EL (cell line): ENCODE results near the gene RNF186.
A peak's percentile ranks its signal among the peaks of the same experiment; 100 is the strongest.
"Not testable (repeated sequence)": the region's sequence is repeated elsewhere in the genome, so short reads cannot be mapped to it uniquely, and the experiment has no call there.

ENCODE experiments used
- DNase-seq: peaks from one replicate; pipeline ENCODE4 v3.0.0-alpha.2; 2016

Gene RNF186

DNA sequence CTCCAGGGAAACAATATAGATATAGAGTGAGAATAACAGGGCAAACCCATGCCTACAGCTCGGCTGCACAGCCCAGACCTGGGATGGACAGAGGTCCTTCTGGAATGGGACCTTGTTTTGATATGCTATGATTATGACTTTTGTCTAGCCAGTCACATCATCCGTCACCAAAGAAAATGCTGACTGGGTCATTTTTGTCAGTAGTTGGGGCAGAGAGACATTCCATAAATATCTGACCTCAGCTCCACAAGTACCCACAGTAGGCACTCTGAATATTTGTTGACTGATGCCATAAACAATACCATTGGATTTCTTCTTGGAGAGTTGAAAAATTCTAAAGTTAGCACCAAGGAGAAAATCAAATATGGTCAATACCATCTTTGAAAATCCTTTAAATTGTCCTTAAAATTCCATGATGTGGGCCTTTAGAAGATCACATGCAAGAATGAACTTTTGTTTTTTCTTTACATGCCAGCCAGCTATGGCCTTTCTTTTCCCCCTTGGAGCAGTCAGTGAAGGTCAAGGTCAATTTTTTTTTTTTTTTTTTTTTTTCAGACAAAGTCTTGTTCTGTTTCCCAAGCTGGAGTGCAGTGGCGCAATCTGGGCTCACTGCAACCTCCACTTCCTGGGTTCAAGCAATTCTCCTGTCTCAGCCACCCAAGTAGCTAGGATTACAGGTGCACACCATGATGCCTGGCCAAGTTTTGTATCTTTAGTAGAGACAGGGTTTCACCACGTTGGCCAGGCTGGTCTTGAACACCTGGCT, 22.7 kb downstream of the RNF186 start:
- peak; percentile 28 for DNase-seq

GRCh38 chr1:19790061-19790975, 24.8 kb downstream of the RNF186 start:
- not testable (repeated sequence) for DNase-seq

DNA sequence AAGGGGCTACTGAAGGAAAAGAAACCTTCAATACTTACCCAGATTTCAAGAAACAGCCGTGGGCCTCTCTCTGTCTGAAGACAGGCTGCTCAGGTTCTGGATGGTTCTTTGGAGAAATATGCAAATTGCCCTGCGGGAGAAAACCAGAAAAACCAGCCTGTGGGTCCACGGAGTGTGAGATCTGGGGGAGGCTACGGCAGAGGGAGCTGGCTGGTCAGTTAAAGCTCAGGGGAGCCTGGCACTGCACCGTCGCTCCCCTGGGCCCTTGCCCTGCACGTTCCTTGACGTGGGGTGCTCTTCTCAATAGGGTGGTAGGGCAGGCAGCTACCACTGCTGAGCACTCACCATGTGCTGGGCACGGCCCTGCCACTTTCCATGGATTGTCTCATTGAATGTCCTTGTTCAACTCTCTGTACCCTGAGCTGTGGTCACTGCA, 28.1 kb downstream of the RNF186 start:
- no peak for DNase-seq

DNA sequence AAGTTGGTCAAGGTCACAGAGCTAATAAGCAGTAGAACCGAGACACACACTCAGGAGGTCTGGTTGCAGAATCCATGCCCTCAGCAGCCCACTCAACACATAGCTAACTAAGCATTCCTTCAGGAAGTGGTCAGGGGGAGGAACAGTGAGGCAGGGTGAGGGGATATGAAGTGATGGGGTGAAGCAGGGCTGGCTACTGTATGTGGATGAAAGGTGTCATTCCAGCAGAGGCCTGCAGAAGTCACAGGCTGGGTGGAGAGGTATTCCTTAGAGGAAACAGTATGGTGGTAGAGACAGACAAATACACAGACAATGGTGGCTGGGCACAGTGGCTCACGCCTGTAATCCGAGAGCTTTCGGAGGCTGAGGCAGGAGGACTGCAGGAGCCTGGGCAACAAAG, 29.4 kb downstream of the RNF186 start:
- no peak for DNase-seq

DNA sequence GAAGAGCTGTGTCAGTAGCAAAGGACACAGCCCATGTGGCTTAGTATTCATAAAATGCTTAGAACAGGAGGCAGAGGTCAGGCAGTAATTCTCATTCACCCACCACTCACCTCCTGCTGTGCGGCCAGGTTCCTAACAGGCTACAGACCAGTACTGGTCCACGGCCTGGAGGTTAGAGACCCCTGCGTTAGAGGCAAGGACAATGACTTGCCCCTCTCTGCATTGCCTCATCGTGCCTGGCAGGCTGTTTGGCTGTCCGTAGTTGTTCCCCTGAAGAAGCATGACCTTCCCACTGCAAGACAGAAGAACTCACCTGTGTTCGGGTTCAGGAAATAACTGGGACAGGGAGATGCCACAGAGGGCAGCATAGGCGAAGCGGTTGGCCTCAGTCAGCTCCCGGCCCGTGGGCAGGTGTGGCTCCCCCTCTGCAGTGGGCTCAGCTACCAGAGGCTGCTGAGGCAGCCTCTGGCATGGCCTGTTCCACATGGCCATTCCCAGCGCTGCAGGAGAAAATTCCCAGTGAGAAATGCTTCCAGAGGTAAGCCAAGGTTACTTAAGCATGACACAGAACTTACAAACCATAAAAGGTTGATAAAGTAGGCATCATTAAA, 34.7 kb downstream of the RNF186 start:
- no peak for DNase-seq

- DNase-seq, result no peak
Measured at GRCh38 chr1:19776933-19777332, 38.1 kb downstream of the RNF186 start.

GRCh38 chr1:19776287-19776686, 38.8 kb downstream of the RNF186 start:
- DNase-seq, result no peak

DNA sequence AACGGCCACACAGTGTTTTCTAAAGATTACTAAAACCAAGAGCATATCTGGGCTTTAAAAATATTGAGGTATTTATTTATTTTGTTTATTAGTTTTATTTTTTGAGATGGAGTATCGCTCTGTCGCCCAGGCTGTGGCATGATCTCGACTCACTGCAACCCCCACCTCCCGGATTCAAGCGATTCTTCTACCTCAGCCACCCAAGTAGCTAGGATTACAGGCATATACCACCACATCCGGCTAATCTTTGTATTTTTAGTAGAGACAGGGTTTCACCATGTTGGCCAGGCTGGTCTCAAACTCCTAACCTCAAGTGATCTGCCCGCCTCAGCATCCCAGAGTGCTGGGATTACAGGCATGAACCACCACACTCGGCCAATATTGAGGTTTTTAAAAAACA, 39.3 kb downstream of the RNF186 start:
- DNase-seq, result no peak

DNA sequence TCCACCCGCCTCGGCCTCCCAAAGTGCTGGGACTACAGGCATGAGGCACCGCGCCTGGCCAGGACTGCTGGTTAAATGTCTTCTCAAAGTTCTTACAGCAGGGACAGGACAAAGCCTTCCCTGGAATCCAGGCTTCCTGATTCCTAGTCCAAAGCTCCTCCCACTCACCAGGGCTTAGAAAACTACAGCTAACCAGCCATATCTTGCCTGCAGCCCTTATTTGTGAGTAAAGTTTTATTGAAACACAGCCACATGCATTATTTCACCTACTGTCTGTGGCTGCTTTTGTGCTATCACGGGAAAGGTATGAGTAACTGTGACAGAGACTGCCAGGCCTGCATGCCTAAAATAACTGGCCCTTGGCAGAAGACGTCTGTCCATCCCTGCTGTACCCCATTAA, 39.8 kb downstream of the RNF186 start:
- peak; percentile 41 for DNase-seq

GRCh38 chr1:19774180-19774785, 40.8 kb downstream of the RNF186 start:
- no peak for DNase-seq

GRCh38 chr1:19773485-19773884, 41.6 kb downstream of the RNF186 start:
- no peak for DNase-seq

GRCh38 chr1:19772053-19772452, 43.0 kb downstream of the RNF186 start:
- DNase-seq, result no peak

DNA sequence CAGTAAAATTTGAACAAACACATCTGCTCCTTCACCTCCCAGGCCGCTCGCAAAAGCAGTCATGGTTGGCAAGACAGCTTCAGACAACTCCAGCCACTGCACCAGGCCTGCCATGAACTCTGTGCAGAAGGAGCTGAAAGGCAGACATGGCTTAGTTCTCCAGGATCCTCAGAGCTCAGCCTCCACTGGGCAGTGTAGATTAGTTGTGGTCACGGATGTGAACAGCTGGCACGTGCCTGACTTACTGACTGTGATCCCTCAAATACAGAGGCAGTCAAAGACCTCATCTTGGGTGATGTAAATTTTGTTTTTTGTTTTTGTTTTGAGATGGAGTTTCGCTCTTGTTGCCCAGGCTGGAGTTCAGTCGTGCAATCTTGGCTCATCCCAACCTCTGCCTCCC, 43.7 kb downstream of the RNF186 start:
- no peak for DNase-seq

GRCh38 chr1:19770436-19771190, 44.5 kb downstream of the RNF186 start:
- no peak for DNase-seq

- DNase-seq, result no peak
Measured at GRCh38 chr1:19769211-19769932, 45.7 kb downstream of the RNF186 start.

DNA sequence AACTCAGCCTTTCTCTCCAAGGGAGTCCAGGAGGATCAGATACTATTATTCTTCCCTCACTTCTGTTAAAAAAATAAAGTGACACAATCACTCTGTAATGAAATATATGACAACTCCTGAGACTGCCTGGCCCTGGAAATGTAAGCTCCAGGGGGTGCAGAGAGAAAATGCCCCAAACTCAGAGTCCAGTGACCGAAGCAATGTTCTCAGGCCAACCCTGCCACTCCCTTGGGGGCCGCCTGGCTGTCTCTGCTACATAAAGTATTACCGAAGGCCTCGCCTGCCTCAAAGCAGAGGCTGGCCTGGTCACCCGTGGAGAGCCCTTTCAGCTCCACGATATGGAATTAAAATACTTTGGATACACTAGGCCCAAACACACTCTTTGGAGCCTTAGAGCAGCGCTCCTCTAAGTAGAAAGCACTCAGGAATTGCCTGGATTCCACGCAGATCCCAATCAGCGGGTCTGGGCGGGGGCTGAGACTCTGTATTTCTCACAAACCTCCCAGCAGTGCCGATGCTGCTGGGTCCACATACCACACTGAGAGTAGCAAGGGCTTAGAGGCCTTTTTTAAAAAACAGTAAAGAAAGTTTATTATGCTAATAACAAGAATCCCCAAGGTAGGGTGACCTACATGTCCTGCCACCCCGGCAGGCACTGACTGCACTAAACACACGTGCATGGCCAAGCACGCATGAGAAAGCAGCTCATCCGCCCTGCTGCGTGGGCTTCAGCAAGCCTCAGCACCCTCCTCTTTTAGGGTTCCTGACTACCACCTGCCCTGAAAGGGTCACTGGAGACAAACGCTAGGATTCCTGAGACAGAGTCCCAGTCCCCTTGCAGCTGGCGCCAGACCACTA, 46.5 kb downstream of the RNF186 start:
- DNase-seq, result no peak

- peak; percentile 96 for DNase-seq
Measured at GRCh38 chr1:19765623-19766022, 49.5 kb downstream of the RNF186 start.

GRCh38 chr1:19764848-19765247, 50.2 kb downstream of the RNF186 start:
- DNase-seq, result no peak
